GM19238 (cell line): Measurements from ENCODE around the gene FGF14.
"Not testable (repeated sequence)": the region's sequence is repeated elsewhere in the genome, so short reads cannot be mapped to it uniquely, and the experiment has no call there.

ENCODE experiments used
- DNase-seq: peaks from one replicate; pipeline ENCODE4 v3.0.0; 2011; ENCODE audit warnings: low spot score; ENCODE audit not compliant: insufficient read length

FGF14 gene

GRCh38 chr13:101869553-101869952, 532.3 kb downstream of the FGF14 start:
- DNase-seq = no peak

DNA sequence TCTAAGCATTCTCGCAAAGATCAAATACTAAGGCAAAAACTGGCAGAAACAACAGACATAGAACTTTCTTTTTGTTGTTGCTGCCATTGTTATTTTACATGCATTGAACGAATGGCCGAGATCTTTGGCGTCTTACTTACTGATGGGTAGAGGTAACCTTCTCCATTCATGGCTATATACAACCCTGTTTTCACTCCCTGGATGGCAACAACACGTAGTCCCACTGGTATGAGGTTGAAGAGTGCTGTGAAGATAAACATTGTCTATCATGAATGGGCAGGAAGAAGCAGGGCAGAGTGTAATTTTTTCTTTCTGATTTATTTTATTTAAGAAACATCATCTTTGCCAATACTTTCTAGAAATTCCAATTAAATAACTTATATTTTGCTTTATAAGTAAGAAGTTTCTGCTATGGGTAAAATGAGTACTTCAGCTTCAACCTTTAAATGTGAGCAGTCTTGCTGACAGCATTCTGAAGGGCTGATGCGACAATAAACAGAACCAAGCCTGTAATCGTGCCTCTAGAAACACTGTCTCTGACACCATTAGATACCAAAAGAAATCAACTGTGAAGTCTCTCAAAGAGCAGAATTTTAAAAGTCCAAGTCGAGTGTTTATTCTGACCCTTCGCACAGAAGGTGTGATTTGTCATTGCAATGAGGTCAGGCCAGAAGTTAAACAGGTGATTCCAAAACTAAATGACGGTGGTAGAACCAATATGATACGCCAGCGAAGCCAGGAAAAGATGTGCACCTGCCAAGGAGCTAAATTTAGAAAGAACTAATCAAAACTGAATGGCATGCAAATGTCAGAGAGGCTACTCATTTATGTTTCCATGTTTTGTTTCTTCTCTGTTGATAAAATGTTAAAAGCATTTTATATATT, 533.0 kb downstream of the FGF14 start:
- DNase-seq = no peak

- DNase-seq = no peak
These were observed 534.8 kb downstream of the FGF14 start for GRCh38 chr13:101866889-101867581.

DNA sequence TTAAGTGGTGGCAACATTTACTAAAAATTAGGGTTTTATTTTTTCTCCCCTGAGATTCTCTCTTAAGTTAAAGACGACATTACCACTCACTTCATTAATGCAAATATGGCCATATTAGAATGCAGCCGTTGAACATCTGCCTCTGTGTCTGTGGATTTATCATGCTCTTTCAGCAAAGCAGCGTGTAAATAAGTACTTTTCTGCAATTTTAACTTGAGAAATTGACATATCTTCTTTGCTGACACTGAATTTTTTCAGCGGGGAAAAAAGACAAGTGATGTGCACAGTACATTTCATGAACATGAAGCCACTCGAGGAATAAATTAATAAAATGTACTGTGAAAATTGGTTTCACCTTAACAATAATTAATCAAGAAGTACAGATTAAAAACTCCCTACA, 543.0 kb downstream of the FGF14 start:
- no peak for DNase-seq

DNA sequence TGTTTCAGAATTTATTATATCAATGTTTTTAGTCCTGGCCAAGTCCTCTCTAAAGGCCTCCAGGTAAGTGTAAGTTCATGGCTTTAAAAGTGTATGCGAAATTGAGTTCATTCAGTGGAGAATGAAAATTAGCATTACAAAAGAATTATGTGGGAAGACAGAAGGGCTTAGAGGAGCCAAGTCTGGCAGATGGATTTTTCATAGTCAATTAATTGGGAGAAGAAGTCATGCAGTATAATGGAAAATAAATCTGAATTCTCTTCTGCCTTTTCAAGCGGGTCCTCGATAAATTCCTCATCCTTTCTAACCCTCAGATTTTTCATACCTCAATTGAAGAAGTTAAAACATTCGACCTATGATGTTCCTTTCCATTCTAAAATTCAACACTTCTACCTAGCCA, 555.1 kb downstream of the FGF14 start:
- DNase-seq = no peak

DNA sequence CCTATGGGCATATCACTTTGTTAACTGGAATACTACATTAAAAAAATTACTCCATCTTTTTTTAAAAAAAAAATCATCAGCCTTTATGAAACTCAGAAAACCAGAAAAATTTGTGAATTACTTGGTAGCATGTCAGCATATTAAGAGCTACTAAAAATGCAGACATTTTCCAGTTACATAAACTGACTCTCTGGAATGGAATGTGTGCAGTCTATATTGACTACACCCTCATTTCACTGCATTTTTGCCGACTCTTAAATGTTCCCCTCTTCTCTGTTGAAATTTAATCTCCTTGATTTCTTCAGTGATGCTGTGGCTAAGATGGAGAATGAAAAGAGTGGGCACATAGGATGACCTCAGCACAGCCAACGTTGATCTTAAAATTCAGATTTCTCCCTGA, 555.6 kb downstream of the FGF14 start:
- no peak for DNase-seq

DNA sequence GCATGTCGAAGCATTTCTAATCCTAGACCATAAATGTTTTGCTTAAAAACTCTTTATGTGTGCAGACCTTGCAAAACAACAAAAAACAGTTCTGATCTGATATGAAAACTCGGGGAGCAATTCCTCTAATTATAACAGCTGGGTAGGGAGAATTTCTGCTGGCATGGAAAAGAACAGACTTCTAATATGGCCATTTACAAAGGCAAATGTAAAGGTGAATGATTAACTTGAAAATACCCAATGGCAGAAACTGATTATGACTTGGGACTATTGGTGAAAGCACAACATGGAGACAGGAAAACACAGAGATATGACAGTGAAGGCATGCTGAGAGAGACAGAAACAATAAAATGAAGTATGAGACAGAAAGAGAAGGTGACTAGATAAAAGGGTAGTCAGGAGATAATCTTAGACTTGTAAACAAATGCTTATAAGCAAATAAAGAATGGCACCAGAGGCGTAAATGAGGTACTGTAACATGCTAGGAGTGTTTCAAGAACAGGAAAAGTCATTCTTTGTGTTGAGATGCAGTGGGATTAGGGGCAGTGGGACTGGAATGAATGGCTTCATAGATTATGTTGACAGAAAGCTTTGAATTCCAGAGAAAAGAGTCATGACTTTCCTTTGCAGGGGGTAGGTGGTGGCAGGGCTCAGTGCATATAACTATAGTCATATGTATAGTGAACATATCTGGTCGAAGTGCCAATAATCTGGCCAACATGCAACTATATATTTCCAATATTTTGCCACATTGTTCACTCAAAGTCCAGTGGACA, 556.4 kb downstream of the FGF14 start:
- DNase-seq = no peak

- no peak for DNase-seq
These were observed 560.1 kb downstream of the FGF14 start for GRCh38 chr13:101841698-101842097.

DNA sequence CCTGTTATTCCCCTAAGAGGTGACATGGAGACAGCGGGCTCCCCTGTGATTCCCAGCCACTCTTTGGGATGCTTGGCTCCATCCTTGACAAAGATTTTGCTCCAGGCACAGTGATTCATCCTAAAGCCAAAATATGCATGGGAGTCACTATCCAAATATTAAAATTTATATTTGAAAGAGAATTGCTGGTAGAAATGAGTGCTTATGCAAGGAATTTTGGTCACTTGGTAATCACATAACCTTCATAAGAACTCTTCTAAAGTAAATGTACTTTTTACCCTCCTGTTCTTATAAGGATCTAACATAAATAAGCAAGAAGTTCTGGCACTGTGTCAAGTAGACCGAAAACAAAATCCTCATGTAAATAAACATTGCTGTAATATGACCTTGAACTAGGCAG, 563.5 kb downstream of the FGF14 start:
- no peak for DNase-seq

DNA sequence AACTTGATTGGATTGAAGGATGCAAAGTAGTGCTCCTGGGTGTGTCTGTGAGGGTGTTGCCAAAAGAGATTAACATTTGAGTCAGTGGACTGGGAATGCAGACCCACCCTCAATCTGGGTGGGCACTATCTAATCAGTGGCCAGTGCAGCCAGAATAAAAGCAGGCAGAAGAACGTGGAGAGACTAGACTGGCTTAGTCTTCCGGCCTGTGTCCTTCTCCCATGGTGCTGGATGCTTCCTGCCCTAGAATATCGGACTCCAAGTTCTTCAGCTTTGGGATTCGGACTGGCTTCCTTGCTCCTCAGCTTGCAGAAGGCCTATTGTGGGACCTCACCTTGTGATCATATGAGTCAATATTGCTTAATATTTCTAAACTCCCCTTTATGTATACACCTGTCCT, 564.1 kb downstream of the FGF14 start:
- DNase-seq = not testable (repeated sequence)

DNA sequence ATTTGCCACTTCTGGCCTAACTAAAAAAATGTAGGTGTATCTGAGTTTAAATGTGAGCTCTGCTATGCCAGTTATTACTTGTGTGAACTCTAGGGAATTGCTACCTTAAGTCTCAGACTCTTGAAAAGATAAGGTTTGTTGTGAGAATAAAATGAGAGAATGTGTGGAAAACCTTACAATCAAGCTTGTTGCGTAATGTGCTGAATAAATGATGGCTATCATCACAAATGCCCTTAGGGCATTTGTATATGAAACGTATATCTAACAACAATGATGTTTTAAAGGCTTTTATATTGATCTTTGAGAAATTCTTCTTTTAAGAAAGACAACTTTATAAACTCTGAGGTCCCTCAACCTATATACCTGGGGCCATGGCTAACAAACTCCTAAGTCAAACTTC, 564.6 kb downstream of the FGF14 start:
- no peak for DNase-seq

GRCh38 chr13:101835920-101836319, 565.9 kb downstream of the FGF14 start:
- DNase-seq = no peak

DNA sequence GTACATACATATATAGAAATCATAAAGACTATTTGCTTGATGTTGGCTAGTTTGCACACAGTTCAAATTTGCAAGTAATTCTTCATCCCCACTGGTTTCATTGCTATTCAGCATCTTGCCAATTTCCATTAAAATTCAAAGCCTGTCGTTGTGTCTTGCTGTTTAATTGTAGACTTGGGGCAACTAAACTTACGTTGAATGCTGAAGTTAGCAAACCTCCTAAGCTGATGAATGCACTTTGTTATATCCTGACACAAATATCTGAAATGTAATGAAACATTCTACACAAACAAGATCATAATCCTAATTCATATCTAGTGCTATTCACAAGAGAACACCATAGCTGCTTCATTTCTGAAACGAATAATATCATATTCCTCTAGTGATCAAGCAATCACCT, 568.2 kb downstream of the FGF14 start:
- DNase-seq = no peak

DNA sequence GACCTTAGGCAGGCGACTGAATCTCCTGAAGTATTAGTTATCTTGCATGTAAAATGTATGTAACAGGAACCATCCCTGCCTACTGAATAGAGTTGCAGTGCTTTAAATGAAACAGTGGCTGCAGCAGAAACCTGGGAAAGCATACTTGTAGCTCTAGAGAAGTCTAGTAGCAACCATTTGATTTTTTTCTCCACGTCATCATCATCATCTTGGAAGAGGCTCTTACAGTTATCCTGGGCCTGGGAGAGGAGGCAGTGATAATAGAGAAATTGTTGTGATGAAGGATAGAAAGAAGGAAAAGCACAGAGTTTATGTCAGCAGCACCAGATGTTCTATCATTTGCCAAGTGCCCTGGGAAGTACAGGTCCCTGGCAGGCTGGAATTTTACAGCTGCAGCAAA, 571.8 kb downstream of the FGF14 start:
- no peak for DNase-seq

DNA sequence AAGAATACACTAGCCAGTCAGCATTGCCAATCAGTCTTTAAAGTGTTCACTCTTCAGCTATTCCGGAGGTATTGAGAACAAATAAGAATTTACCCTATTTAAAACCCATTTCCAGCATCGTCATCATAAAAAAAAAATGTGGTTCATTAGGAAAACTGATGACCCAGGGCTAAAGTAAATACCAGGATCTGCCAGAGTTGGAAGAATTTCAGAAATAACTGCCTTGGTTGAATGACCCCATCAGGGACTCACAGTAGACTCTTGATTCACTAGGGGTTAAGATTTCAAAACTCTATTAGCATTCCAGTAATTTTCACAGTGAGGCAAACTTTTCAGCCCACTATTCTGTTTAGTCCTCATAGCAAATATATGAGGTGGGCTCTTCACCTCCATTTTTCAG, 572.4 kb downstream of the FGF14 start:
- no peak for DNase-seq

DNA sequence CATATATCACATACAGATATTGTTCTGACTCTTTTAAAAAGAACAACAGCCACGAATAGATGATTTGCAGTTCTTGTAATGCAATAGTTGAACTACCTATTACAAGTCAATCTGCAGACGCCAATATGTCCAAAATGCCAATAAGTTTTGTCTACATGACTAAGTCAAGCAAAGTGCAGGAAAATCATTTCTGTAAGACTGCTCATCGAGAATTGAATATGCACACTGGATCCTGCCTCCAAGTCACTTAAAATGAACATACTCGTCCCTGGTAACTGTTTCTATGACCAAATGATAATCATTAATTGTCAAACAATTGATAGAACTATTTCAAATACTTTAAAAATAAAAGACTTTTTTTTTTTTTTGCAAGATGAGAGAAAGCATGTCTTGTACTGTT, 573.7 kb downstream of the FGF14 start:
- DNase-seq = no peak

DNA sequence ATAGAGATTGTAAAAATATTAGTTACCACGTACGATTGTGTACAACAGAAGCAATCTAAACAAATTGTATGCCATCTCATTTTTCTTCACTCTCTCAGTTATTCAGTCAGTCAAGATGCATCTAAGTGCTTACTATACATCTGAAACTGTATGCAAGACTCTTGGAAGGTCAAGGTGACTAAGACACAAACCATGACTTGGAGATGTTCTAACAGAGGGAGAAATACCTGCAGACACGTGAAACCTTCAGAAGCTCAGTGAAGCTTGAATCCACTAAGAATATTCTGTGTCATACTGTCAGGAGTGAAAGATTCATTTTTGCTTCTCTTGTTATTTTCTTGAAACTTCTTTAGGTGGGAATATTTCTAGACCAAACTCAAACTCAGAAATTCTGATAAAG, 584.0 kb downstream of the FGF14 start:
- DNase-seq = no peak

DNA sequence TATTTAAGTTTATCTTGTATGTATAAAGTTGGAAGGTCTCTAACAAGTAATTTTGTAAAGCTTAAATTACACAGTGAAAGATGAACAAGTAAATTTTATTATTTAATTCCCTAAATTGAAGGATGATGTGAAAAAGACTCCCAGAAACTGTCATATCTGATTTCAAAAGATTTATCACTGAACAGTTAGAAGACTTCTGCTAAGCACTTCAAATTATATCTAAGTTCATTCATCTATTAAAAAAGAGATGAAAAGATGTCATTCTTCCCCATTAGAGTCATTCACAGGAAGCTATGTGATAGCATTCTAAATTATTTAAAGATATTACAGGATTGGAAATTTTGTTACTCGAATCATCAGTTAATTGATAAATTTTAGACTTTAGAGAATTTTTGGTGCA, 590.0 kb downstream of the FGF14 start:
- no peak for DNase-seq

DNA sequence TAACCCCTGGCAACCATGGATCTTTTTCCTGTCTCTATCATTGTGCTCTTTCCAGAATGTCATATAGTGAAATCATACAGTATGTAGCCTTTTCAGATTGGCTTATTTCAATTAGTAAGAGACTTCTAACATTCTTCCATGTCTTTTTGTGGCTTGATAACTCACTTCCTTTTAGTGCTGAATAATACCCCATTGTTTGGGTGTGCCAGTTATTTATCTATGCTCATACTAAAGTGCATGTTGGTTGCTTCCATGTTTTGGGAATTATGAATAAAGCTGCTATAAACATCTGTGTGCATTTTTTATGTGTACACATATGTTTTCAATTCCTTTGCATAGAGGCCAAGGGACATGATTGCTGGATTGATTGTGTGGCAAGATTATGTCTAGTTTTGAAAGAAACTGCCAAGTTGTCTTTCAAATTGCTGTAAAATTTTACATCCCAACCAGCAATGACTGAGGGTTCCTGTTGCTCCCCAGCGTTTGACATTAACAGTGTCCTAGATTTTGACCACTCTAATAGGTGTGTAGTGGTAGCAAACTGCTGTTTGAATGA, 590.5 kb downstream of the FGF14 start:
- no peak for DNase-seq

GRCh38 chr13:101799196-101799595, 602.7 kb downstream of the FGF14 start:
- DNase-seq = no peak

DNA sequence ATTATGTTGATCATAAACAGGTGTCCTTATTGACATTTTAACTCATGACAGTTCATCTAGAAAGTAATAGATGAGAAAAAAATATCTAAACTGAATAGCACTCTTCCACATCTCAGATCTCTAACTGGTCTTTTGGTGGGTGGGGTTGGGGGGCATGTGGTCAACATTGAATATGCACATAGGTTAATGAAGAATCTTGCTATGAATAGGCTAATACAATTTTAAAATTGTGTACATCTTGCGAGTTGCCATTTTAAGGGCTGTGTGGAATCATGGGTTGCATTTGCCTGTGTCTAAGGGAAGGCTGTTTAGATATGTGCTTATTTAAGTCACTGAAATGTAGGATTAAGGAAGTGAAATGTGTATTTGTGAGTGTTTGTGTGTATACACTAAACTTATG, 603.4 kb downstream of the FGF14 start:
- DNase-seq = no peak

- DNase-seq = no peak
These were observed 606.4 kb downstream of the FGF14 start for GRCh38 chr13:101795460-101795859.
